RWPE1 (cell line): ENCODE data around the gene ZNF232.
"Not testable (repeated sequence)": the region's sequence is repeated elsewhere in the genome, so short reads cannot be mapped to it uniquely, and the experiment has no call there.

ENCODE experiments used
- CTCF ChIA-PET: fragments of 350-600 bp; sonication (Branson Sonifier 250); formaldehyde crosslinking; extraction: SDS; loops from one replicate; lab custom pipeline; 2021; lab: Yijun Ruan, JAX
- POLR2A ChIA-PET: fragments of 400-600 bp; formaldehyde crosslinking; extraction: SDS; loops from one replicate; lab custom pipeline; 2020; ENCODE audit warnings: antibody characterized with exemption; ENCODE audit not compliant: low non-redundant PET; lab: Yijun Ruan, JAX
- DNase-seq: peaks from one replicate; pipeline ENCODE4 v3.0.0; 2012; ENCODE audit warnings: low spot score
- H3K27ac ChIP-seq: fragments of 450-650 bp; 2 replicates; pipeline ENCODE4 v1.5.1; 2017
- TF ChIP-seq, protein P1 (sequence below): fragments of 450-650 bp; conservative IDR thresholded peaks from 2 replicates; pipeline ENCODE4 v1.5.1; 2017; ENCODE audit warnings: low read depth, mild to moderate bottlenecking

Gene ZNF232

DNA sequence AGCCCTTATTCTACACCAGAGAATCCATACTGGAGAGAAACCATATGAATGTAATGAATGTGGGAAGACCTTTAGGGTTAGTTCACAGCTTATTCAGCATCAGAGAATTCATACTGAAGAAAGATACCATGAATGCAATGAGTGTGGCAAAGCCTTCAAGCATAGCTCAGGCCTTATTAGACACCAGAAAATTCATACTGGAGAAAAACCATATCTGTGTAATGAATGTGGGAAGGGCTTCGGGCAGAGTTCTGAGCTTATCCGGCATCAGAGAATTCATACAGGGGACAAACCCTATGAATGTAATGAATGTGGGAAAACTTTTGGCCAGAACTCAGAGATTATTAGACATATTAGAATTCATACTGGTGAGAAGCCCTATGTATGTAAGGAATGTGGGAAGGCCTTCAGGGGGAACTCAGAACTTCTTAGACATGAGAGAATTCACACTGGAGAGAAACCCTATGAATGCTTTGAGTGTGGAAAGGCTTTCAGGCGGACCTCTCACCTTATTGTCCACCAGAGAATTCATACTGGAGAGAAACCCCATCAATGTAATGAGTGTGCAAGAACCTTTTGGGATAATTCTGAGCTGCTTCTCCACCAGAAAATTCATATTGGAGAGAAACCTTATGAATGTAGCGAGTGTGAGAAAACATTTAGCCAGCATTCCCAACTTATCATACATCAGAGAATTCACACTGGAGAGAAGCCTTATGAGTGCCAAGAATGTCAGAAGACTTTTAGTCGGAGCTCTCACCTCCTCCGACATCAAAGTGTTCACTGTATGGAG lies 19.3 kb downstream of the ZNF232 start:
- ChIA-PET CTCF (interaction anchor here (0.6 kb wide), 1 partner anchor 842 kb away, joined by 5 read pairs; no protein-coding TSS in a partner anchor), POLR2A (interaction anchor here (0.8 kb wide), 1 partner anchor 18 kb away, joined by 4 read pairs; no protein-coding TSS in a partner anchor)
- no peak for DNase-seq
- H3K27ac ChIP-seq, result no peak overlapping the region
- TF ChIP-seq, protein P1, sequence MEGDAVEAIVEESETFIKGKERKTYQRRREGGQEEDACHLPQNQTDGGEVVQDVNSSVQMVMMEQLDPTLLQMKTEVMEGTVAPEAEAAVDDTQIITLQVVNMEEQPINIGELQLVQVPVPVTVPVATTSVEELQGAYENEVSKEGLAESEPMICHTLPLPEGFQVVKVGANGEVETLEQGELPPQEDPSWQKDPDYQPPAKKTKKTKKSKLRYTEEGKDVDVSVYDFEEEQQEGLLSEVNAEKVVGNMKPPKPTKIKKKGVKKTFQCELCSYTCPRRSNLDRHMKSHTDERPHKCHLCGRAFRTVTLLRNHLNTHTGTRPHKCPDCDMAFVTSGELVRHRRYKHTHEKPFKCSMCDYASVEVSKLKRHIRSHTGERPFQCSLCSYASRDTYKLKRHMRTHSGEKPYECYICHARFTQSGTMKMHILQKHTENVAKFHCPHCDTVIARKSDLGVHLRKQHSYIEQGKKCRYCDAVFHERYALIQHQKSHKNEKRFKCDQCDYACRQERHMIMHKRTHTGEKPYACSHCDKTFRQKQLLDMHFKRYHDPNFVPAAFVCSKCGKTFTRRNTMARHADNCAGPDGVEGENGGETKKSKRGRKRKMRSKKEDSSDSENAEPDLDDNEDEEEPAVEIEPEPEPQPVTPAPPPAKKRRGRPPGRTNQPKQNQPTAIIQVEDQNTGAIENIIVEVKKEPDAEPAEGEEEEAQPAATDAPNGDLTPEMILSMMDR, result no peak

DNA sequence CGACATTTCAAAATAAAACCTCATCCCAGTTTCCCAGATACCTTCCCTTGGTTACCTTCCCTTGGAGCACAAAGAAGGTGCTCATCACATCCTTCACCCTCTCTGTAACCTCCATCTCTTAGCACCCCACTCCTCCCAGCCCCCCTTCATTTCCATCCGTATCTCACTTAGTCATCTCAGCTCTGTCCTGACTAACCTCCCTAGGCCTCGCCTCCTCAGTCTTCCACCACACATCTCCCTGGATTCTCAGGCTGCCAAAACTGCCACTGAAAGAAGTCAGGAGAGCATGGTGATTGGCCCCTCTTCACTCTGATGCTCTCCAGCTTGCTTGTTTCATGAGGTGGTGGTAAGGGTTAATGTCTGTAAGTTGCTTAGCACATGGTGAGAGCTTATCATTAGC lies 31.1 kb downstream of the ZNF232 start:
- TF ChIP-seq, protein P1, result no peak
- POLR2A ChIA-PET, result no interaction called here
- H3K27ac ChIP-seq, result no peak overlapping the region
- CTCF ChIA-PET, result no interaction called here
- DNase-seq, result no peak

DNA sequence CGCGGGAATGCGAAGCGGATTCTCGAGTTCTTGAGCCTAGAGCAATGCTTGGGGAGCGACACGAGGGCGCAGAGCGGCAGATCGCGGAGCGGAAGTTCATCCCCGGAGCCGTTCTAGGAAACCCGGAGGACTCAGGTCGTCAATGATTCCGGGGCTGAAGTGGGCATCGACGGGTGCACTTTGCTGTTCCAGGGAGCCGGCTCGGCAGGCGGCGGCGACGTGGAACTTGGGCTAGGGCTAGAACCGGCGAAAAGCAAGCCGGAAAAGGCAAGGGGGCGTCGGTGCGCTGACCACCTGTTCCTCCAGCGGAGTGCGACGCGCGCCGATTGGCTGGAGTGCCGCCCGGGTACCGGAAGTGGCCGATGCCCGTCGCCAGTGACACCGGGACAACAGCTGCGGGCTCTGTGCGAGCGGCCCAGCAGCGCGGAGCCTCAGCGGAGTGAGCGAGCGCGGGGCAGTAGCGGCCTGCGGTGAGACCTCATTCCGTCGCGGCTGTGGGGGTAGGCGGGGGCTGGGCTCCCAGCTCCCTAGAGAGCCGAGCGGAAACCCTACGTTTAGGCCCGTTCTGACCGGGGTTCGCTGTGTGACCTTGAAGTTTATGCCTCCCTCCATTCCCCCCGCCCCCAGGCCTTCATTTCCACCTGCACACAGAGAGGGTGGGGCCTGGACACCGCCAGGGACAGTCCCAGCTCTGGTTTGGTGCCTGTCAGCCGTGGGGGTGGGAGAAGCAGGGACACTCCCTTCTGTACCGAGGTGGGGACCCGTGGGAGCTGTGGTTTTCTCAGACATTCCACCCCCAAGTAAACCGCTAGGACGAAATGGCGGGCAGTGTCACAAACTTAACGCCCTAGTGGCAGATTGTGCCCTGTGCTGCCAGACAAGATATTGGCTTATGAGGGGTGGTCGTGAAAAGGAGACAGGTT lies 33.3 kb downstream of the ZNF232 start, which contains the start of gene ZFP3:
ZFP3 (plus strand) TSS at position 362 of the 923 bp plus-strand sequence. CDS start 13,038 bp downstream, outside the sequence.
- peak; percentile 71 for DNase-seq
- peak within 1 kb of the TSS; percentile 68 for H3K27ac ChIP-seq
- TF ChIP-seq, protein P1, result no peak
- ChIA-PET POLR2A (interaction anchor here (0.6 kb wide), 1 partner anchor 61 kb away, joined by 9 read pairs; no protein-coding TSS in a partner anchor), CTCF (interaction anchor here (0.6 kb wide), 1 partner anchor 262 kb away, joined by 3 read pairs; no protein-coding TSS in a partner anchor)

DNA sequence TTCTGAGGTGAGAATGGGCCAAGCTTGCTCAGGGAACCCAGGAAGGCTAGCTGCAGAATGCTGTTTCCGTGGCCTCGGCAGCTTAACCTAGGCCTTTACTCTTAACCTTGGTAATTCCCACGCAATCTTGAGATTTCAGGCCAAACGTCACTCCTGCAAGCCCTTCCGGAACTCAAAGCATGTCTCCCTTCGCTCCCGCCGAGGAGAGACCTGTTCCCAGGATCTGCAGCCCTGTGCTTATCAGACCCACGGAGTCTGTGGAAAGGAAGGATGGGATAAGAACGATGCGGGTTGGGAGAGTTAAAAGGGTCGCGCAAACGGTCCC lies 33.9 kb downstream of the ZNF232 start:
- TF ChIP-seq, protein P1, result no peak
- H3K27ac ChIP-seq, result peak overlapping the region; percentile 68
- ChIA-PET POLR2A (no interaction called here), CTCF (interaction anchor here (0.5 kb wide), 1 partner anchor 93 kb away, joined by 3 read pairs; no protein-coding TSS in a partner anchor)
- no peak for DNase-seq

DNA sequence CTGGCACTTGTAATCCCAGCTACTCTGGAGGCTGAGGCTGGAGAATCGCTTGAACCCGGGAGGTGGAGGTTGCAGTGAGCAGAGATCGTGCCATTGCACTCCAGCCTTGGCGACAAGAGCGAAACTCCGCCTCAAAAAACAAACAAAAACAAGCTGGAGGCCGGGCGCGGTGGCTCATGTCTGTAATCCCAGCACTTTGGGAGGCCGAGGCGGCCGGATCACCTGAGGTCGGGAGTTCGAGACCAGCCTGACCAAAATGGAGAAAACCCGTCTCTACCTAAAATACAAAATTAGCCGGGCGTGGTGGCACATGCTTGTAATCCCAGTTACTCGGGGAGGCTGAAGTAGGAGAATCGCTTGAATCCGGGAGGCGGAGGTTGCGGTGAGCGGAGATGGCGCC lies 34.4 kb downstream of the ZNF232 start:
- POLR2A ChIA-PET, DNase-seq: not testable (repeated sequence)
- CTCF ChIA-PET, result interaction anchor here (0.5 to 0.7 kb wide), 2 partner anchors 15 to 92 kb away, joined by 3 read pairs; no protein-coding TSS in a partner anchor
- H3K27ac ChIP-seq, result peak overlapping the region; percentile 68; the same call in 1 of the 2 replicates

DNA sequence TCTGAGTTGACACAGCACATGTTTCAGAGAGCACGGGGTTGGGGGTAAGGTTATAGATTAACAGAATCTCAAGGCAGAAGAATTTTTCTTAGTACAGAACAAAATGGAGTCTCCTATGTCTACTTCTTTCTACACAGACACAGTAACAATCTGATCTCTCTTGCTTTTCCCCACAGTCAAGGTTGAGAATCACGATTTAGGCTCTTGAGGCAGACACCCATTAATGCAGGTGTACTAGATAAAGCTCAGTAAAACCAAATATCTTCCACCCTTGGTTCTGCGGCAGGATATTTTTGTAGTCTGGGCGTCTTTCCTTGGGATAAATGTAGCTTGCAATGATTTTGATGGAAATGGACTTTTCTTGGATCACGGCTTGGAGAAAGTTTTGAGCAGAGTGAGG lies 36.2 kb downstream of the ZNF232 start:
- POLR2A ChIA-PET, CTCF ChIA-PET, H3K27ac ChIP-seq, DNase-seq: not testable (repeated sequence)

DNA sequence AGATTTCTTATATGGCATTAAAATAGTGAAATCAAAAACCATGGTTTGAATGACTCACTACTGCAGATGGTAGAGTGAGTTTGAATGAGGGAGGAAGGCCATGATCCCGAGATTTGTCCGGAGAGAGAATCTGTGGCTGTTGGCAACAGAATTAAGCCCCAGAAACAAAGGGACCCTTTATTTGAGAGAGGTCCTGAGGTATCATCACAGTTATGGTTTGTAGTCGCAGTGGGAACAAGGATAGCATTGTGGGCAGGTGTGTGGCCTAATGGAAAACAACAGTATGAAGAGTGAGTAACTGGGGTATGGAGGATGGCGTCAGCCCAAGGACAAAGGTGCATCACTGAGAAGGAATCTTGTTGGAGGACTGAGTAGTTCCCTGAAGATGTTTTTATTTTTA lies 42.0 kb downstream of the ZNF232 start:
- DNase-seq, result no peak
- ChIA-PET POLR2A (no interaction called here), CTCF (interaction anchor here (1.0 kb wide), 1 partner anchor 32 kb away, joined by 3 read pairs; no protein-coding TSS in a partner anchor)
- H3K27ac ChIP-seq, result no peak overlapping the region
- TF ChIP-seq, protein P1, result no peak
